H1 (cell line): ENCODE data around the gene SPEF2.

Source experiments
- CEBPB ChIP-seq: IDR thresholded peaks from 2 replicates; pipeline ENCODE4 v1.6.1; 2012; ENCODE audit warnings: low read depth, low read length
- EZH2 ChIP-seq: fragments of 200-600 bp; sonication (generic); IDR thresholded peaks from 2 replicates; pipeline ENCODE4 v1.7.1; 2012; ENCODE audit warnings: low read depth, mild to moderate bottlenecking, moderate library complexity, low read length, inconsistent platforms; ENCODE audit not compliant: severe bottlenecking
- FOSL1 ChIP-seq: IDR thresholded peaks from 2 replicates; pipeline ENCODE4 v1.6.1; 2011; ENCODE audit warnings: mild to moderate bottlenecking, low read depth, low read length, moderate library complexity; ENCODE audit not compliant: insufficient read depth
- MAFK ChIP-seq: IDR thresholded peaks from 2 replicates; pipeline ENCODE4 v1.6.1; 2012; ENCODE audit warnings: low read depth, mild to moderate bottlenecking, improper control_type of control experiment, low read length
- POLR2A ChIP-seq, 2 experiments: IDR thresholded peaks; 1 replicate in 1 of 2; 2 replicates in 1 of 2; pipeline ENCODE4 v1.6.1; 2011; ENCODE audit warnings: low read depth in 2 of 2, low read length in 2 of 2, mild to moderate bottlenecking in 2 of 2; ENCODE audit errors: control extremely low read depth in 1 of 2
- RAD21 ChIP-seq, 2 experiments: IDR thresholded peaks in 1 of 2; conservative IDR thresholded peaks in 1 of 2; 2 replicates each; pipeline ENCODE4 v1.6.1; 2011; ENCODE audit warnings: low read depth in 2 of 2, low read length in 2 of 2, improper control_type of control experiment in 1 of 2, inconsistent platforms in 1 of 2, mild to moderate bottlenecking in 1 of 2, moderate library complexity in 1 of 2
- SIN3A ChIP-seq, 2 experiments: IDR thresholded peaks in 1 of 2; conservative IDR thresholded peaks in 1 of 2; 2 replicates each; pipeline ENCODE4 v1.6.1; 2011 to 2012; ENCODE audit warnings: low read length in 2 of 2, improper control_type of control experiment in 1 of 2, low read depth in 1 of 2, mild to moderate bottlenecking in 1 of 2
- SIRT6 ChIP-seq: IDR thresholded peaks from one replicate; pipeline ENCODE4 v1.7.1; 2012; ENCODE audit warnings: low read length, inconsistent platforms
- TBP ChIP-seq: IDR thresholded peaks from 2 replicates; pipeline ENCODE4 v1.6.1; 2011; ENCODE audit warnings: low read depth, low read length, improper control_type of control experiment
- TEAD4 ChIP-seq: IDR thresholded peaks from 2 replicates; pipeline ENCODE4 v1.6.1; 2012; ENCODE audit warnings: low read depth, low read length, inconsistent platforms, mixed read lengths
- TF ChIP-seq, protein P1 (sequence below), 3 experiments: IDR thresholded peaks; 1 replicate in 2 of 3; 2 replicates in 1 of 3; pipeline versions ENCODE4 v1.5.1 to v1.6.1; 2011; ENCODE audit warnings: low read length in 3 of 3, mild to moderate bottlenecking in 3 of 3, inconsistent platforms in 2 of 3, low read depth in 1 of 3, moderate library complexity in 1 of 3; ENCODE audit not compliant: insufficient read depth in 1 of 3; ENCODE audit errors: control extremely low read depth in 1 of 3

DNA sequence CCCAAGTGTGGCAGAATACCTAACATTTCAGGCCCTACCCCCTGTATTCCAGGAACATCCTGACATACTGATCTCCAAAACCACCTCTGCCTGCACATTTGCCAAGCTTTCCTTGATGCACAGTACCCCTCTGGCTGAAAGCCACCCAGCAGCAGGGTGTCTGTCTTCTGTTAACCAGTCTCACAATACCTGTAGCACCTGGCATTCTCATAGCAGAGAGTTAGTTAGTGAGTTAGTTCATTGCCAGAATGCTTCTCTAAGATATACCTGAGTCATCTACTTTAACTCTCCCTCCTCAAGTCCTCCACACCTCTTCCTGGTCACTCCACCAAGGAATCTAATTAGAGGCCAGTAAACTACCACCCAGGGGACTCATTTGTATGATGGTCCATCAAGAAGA lies 192.9 kb downstream of the SPEF2 start:
- TF ChIP-seq TBP = no peak
- TF ChIP-seq, protein P1, sequence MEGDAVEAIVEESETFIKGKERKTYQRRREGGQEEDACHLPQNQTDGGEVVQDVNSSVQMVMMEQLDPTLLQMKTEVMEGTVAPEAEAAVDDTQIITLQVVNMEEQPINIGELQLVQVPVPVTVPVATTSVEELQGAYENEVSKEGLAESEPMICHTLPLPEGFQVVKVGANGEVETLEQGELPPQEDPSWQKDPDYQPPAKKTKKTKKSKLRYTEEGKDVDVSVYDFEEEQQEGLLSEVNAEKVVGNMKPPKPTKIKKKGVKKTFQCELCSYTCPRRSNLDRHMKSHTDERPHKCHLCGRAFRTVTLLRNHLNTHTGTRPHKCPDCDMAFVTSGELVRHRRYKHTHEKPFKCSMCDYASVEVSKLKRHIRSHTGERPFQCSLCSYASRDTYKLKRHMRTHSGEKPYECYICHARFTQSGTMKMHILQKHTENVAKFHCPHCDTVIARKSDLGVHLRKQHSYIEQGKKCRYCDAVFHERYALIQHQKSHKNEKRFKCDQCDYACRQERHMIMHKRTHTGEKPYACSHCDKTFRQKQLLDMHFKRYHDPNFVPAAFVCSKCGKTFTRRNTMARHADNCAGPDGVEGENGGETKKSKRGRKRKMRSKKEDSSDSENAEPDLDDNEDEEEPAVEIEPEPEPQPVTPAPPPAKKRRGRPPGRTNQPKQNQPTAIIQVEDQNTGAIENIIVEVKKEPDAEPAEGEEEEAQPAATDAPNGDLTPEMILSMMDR (IDR thresholded peaks at IDR 0.05; ENCODE audit: control extremely low read depth in 1 of 3, insufficient read depth in 1 of 3, low read depth in 1 of 3, low read length in 3 of 3) = no peak
- TF ChIP-seq EZH2 = no peak
- no peak for TF ChIP-seq FOSL1
- TF ChIP-seq SIN3A (conservative IDR thresholded peaks at IDR 0.05 in 1 of 2, IDR thresholded peaks at IDR 0.05 in 1 of 2; ENCODE audit: low read depth in 1 of 2, low read length in 2 of 2) = no peak
- TF ChIP-seq TEAD4 = no peak
- TF ChIP-seq CEBPB = no peak
- TF ChIP-seq POLR2A (IDR thresholded peaks at IDR 0.05; ENCODE audit: control extremely low read depth in 1 of 2, low read depth in 2 of 2, low read length in 2 of 2) = no peak
- TF ChIP-seq SIRT6 = no peak
- no peak for TF ChIP-seq RAD21 (IDR thresholded peaks at IDR 0.05 in 1 of 2, conservative IDR thresholded peaks at IDR 0.05 in 1 of 2; ENCODE audit: low read depth in 2 of 2, low read length in 2 of 2)
- no peak for TF ChIP-seq MAFK
